Measurements from ENCODE around the gene KMO.

DNA sequence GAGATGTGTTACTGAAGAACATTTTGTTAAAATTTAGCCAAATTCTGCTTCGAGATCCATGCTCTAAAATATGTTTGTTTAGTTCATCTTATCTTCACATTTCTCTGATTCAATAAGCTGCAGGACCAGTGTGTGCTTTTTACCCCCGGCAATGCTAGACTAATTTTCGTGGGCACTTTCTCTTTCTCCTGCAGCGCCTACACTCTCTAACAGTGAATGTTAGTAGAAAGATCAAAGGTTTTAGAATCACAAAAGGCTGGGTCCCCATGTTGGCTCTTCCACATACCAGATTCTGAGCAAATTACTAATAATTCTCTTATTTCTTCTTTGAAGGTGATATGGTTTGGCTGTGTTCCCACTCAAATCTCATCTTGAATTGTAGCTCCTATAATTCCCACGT, 99.5 kb downstream of the KMO start:
- TF ChIP-seq, protein P1, sequence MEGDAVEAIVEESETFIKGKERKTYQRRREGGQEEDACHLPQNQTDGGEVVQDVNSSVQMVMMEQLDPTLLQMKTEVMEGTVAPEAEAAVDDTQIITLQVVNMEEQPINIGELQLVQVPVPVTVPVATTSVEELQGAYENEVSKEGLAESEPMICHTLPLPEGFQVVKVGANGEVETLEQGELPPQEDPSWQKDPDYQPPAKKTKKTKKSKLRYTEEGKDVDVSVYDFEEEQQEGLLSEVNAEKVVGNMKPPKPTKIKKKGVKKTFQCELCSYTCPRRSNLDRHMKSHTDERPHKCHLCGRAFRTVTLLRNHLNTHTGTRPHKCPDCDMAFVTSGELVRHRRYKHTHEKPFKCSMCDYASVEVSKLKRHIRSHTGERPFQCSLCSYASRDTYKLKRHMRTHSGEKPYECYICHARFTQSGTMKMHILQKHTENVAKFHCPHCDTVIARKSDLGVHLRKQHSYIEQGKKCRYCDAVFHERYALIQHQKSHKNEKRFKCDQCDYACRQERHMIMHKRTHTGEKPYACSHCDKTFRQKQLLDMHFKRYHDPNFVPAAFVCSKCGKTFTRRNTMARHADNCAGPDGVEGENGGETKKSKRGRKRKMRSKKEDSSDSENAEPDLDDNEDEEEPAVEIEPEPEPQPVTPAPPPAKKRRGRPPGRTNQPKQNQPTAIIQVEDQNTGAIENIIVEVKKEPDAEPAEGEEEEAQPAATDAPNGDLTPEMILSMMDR (conservative IDR thresholded peaks at IDR 0.05; ENCODE audit: low read length), result no peak
- no peak for TF ChIP-seq EZH2phosphoT487 (IDR thresholded peaks at IDR 0.05; ENCODE audit: borderline replicate concordance)
